ENCODE data around the gene PRPF38A. TPM values are rescaled to one million over a fixed set of nuclear protein-coding genes. Genes with fewer than 3 reads are reported as not detected.

PRPF38A gene
- polyA plus RNA-seq, 1 donor = 44.6 TPM

DNA sequence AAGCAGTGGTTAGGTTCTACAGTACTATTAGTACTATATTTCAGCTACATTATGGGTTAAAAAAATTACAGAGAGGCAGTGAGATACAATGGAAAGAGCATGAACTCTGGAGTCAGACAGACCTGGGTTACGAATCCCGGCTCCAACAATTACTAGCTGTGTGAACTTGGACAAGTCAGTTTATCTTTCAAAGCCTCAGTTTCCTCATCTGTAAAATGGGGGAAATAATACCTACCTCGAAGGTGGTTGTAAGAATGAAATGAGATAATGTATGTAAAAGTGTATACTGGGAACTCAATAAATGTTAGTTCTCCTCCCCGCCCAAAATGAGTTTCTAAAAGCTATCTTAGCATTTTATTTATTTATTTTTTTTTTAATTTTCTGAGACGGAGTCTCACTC is 59.5 kb downstream of the PRPF38A start:
- no peak for DNase-seq

DNA sequence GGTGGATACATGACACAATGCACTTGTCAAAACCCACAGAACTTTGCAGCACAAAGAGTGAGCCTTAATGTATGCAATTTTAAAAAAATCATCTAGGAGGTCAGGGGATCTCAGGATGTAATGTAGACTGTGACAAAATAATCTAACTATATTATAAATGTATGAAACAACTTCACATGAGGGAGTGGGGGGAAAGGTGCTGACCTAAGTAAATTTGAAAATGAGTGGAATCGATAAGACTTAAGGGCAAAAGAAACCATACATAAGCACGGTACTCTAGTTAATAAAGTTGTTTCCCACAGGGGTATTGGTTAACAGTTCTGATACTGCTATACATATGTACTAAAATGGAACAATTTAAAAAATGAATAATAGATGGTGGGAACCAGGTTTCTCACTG is 64.7 kb downstream of the PRPF38A start:
- DNase-seq = no peak

Other genes starting within 250 kb of the PRPF38A start
- gene CC2D1B, start 38.4 kb upstream of the PRPF38A start, polyA plus RNA-seq (ENCODE audit: insufficient read length) = 21.3 TPM
- gene ORC1, start 179 bp upstream of the PRPF38A start, polyA plus RNA-seq (ENCODE audit: insufficient read length) = 2.6 TPM
- gene TUT4, start 148.5 kb downstream of the PRPF38A start, polyA plus RNA-seq (ENCODE audit: insufficient read length) = 88.1 TPM
- 136 TPM for gene GPX7, start 197.8 kb downstream of the PRPF38A start, polyA plus RNA-seq (ENCODE audit: insufficient read length)
- 5.5 TPM for gene SHISAL2A, start 228.6 kb downstream of the PRPF38A start, polyA plus RNA-seq (ENCODE audit: insufficient read length)